ENCODE measurements around the gene KLF13.

The KLF13 gene

DNA sequence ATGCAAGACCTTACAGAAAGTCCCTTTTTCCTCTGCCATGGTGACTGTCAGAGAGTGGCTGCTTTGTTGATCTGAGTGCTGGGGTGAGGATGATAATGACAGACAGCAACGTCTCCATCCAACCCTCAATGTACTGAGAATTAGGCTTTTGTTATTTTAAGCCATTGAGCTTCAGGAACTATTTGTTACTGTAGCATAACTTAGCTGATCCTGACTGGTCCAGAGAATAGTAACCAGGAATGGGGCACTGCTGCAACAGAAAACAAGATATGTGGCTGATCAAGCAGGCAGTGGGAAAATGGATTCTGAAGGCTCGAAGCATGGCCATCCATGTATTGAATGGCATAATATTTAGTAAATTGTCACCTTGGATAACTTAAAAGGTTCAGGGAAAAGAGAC is 5.2 kb upstream of the KLF13 start:
- no peak for TF ChIP-seq EZH2phosphoT487 (IDR thresholded peaks at IDR 0.05; ENCODE audit: low read length)
- TF ChIP-seq, protein P1, sequence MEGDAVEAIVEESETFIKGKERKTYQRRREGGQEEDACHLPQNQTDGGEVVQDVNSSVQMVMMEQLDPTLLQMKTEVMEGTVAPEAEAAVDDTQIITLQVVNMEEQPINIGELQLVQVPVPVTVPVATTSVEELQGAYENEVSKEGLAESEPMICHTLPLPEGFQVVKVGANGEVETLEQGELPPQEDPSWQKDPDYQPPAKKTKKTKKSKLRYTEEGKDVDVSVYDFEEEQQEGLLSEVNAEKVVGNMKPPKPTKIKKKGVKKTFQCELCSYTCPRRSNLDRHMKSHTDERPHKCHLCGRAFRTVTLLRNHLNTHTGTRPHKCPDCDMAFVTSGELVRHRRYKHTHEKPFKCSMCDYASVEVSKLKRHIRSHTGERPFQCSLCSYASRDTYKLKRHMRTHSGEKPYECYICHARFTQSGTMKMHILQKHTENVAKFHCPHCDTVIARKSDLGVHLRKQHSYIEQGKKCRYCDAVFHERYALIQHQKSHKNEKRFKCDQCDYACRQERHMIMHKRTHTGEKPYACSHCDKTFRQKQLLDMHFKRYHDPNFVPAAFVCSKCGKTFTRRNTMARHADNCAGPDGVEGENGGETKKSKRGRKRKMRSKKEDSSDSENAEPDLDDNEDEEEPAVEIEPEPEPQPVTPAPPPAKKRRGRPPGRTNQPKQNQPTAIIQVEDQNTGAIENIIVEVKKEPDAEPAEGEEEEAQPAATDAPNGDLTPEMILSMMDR (IDR thresholded peaks at IDR 0.05; ENCODE audit: low read length): no peak
- no peak for TF ChIP-seq EZH2 (optimal IDR thresholded peaks at IDR 0.05; ENCODE audit: low read depth, low read length)
- Histone ChIP-seq H3K9ac (ENCODE audit: low read length) (no peak overlapping the region), H4K20me1 (ENCODE audit: insufficient read depth, low read length) (no peaks in the 10 kb centered on the region), H3K9me3 (replicated peaks; ENCODE audit: insufficient read depth, low read length) (no peaks in the 10 kb centered on the region), H3K9me2 (replicated peaks; ENCODE audit: insufficient read depth, low read length) (no peaks in the 10 kb centered on the region), H2AFZ (ENCODE audit: low read length) (no peak overlapping the region), H3K4me1 (ENCODE audit: low read length) (peaks cover 9% of the 10 kb centered on the region; the same call in 1 of the 2 replicates), H3K36me3 (replicated peaks; ENCODE audit: insufficient read depth, low read length) (no peaks in the 10 kb centered on the region), H3K4me2 (ENCODE audit: low read depth, low read length) (no peak overlapping the region), H3K27ac (ENCODE audit: low read length) (no peak overlapping the region), H3K79me2 (ENCODE audit: low read length) (peaks cover 12% of the 10 kb centered on the region), H3F3A (ENCODE audit: insufficient read depth, low read length) (peaks cover 7% of the 10 kb centered on the region; the same call in 1 of the 2 replicates), H3K4me3 (ENCODE audit: low read length) (no peak overlapping the region), H3K27me3 (replicated peaks; ENCODE audit: insufficient read depth, low read length) (no peaks in the 10 kb centered on the region)
- no peak for DNase-seq

DNA sequence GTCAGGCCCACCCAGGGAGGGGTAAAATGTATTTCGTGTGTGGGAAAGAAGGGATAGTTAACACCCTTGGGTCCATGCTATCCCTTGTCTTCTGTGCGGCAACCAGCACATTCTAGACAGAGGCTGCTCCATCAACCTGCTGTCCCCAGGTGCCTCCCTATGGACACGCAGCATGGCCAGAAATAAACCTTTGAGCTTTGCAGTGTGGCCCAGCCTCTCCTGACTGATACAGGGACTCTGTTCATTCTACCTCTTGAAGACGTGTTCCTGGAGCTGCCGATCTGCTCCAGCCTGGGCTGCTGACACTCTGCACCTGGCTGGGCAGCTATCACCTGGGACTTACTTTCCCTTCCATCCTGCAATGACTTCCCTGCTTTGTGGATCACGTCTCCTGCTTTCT is 4.1 kb upstream of the KLF13 start:
- no peak overlapping the region for H3K4me3 ChIP-seq (ENCODE audit: low read length)
- H3K9me2 ChIP-seq (replicated peaks; ENCODE audit: insufficient read depth, low read length): no peaks in the 10 kb centered on the region
- TF ChIP-seq EZH2phosphoT487 (IDR thresholded peaks at IDR 0.05; ENCODE audit: low read length) (no peak), EZH2 (optimal IDR thresholded peaks at IDR 0.05; ENCODE audit: low read depth, low read length) (no peak)
- TF ChIP-seq, protein P1 (IDR thresholded peaks at IDR 0.05; ENCODE audit: low read length): no peak
- H3K27me3 ChIP-seq (replicated peaks; ENCODE audit: insufficient read depth, low read length): no peaks in the 10 kb centered on the region
- no peaks in the 10 kb centered on the region for H4K20me1 ChIP-seq (ENCODE audit: insufficient read depth, low read length)
- DNase-seq: no peak
- H3K4me1 ChIP-seq (ENCODE audit: low read length): peaks cover 9% of the 10 kb centered on the region; the same call in 1 of the 2 replicates
- H3K79me2 ChIP-seq (ENCODE audit: low read length): peaks cover 12% of the 10 kb centered on the region
- peaks cover 7% of the 10 kb centered on the region; the same call in 1 of the 2 replicates for H3F3A ChIP-seq (ENCODE audit: insufficient read depth, low read length)
- no peaks in the 10 kb centered on the region for H3K36me3 ChIP-seq (replicated peaks; ENCODE audit: insufficient read depth, low read length)
- no peak overlapping the region for H3K9ac ChIP-seq (ENCODE audit: low read length)
- H3K27ac ChIP-seq (ENCODE audit: low read length): no peak overlapping the region
- no peak overlapping the region for H2AFZ ChIP-seq (ENCODE audit: low read length)
- no peak overlapping the region for H3K4me2 ChIP-seq (ENCODE audit: low read depth, low read length)
- no peaks in the 10 kb centered on the region for H3K9me3 ChIP-seq (replicated peaks; ENCODE audit: insufficient read depth, low read length)

DNA sequence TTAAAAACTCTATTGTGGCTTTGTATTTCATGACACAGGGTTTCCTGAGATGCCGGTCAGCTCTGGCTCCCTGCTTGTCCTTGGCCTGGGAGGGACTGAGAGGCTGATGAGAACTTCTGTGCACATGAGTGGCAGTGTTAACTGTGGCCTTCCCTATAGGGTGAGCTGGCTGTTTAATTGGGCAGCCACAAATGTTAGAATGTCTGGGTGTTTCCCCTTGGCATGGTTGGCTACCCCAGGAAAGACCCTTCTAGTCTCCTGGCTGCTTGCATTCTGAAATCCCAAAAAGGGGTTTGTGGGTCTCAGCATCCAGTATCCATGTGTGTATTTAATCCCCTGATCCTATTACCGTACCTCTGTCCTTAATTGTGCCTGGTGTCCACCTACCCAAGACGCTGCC is 3.0 kb upstream of the KLF13 start:
- no peak overlapping the region for H3K9ac ChIP-seq (ENCODE audit: low read length)
- TF ChIP-seq EZH2 (optimal IDR thresholded peaks at IDR 0.05; ENCODE audit: low read depth, low read length) (no peak), EZH2phosphoT487 (IDR thresholded peaks at IDR 0.05; ENCODE audit: low read length) (no peak)
- TF ChIP-seq, protein P1 (IDR thresholded peaks at IDR 0.05; ENCODE audit: low read length): no peak
- no peaks in the 10 kb centered on the region for H3K9me3 ChIP-seq (replicated peaks; ENCODE audit: insufficient read depth, low read length)
- no peak overlapping the region for H3K4me3 ChIP-seq (ENCODE audit: low read length)
- no peak overlapping the region for H2AFZ ChIP-seq (ENCODE audit: low read length)
- H3K27ac ChIP-seq (ENCODE audit: low read length): no peak overlapping the region
- H3K4me1 ChIP-seq (ENCODE audit: low read length): peaks cover 9% of the 10 kb centered on the region; the same call in 1 of the 2 replicates
- no peaks in the 10 kb centered on the region for H3K9me2 ChIP-seq (replicated peaks; ENCODE audit: insufficient read depth, low read length)
- H3K79me2 ChIP-seq (ENCODE audit: low read length): peaks cover 18% of the 10 kb centered on the region
- H3F3A ChIP-seq (ENCODE audit: insufficient read depth, low read length): peaks cover 14% of the 10 kb centered on the region
- no peaks in the 10 kb centered on the region for H3K36me3 ChIP-seq (replicated peaks; ENCODE audit: insufficient read depth, low read length)
- no peaks in the 10 kb centered on the region for H3K27me3 ChIP-seq (replicated peaks; ENCODE audit: insufficient read depth, low read length)
- no peak for DNase-seq
- no peak overlapping the region for H3K4me2 ChIP-seq (ENCODE audit: low read depth, low read length)
- H4K20me1 ChIP-seq (ENCODE audit: insufficient read depth, low read length): no peaks in the 10 kb centered on the region
